ENCODE data around the gene GRIK5.

The GRIK5 gene

DNA sequence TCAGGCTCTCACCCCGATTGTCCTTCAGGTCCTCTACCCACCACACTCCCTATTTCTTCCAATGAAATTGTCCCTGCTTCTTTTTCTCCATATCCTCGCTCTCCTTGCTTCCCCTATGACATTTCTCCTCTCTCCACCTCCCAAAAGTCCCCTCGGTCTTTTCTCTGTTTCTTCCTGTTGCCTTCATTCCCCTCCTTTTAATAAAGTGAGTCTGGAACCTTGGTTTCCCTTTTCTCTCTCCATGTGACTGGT lies 5.3 kb upstream of the GRIK5 start:
- no peak for DNase-seq

DNA sequence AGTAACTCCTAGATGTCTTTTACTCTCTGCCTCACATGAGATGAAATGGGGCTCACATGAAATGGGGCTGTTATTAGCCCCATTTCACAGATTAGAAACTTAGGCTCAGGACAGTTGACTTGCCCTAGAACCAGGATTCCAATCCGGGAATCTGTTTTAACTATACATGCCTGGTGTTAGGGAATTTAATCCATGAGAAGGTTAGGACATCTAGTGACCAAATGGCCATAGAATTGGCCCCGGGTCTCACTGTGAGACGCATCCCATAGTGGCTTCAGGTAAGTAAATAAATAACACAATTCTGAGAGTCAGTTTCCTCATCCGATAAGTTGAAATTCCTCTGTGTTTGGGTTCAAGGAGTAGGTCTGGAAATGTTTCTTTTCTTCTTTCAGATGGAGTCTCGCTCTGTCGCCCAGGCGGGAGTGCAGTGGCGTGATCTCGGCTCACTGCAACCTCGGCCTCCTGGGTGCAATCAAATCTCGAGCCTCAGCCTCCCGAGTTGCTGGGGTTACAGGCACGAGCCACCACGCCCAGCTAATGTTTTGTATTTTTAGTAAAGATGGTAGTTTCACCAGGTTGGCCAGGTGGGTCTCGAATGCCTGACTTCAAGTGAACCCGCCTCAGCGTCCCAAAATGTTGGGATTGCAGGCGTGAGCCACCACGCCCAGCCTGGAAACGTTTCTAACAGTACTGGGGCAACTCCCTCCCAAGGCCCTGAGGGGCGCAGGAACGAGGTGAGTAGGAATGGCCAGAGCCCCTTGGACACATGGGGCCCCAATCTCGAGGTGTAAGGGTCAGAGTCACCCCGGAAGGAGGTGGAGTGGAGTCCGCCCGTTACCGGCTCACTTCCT lies 4.7 kb upstream of the GRIK5 start:
- no peak for DNase-seq

DNA sequence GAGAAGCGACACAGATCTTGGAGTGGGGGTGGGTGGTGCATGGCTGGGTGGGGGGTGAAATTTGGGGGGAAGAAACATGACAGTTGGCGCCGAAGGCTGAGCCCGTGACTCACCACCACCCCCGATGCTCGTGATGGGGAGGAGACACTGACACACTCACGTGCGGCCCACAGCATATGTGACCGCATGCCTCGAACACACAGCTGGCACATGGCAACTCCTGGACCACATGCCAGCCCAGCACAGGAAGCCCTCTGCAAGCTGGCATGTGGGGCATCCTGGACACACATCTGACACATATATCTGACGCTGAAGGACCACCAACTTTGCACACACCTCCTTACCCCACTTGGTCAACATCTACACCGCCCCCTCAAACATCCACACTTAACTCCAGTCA lies 1.2 kb upstream of the GRIK5 start:
- DNase-seq = no peak

DNA sequence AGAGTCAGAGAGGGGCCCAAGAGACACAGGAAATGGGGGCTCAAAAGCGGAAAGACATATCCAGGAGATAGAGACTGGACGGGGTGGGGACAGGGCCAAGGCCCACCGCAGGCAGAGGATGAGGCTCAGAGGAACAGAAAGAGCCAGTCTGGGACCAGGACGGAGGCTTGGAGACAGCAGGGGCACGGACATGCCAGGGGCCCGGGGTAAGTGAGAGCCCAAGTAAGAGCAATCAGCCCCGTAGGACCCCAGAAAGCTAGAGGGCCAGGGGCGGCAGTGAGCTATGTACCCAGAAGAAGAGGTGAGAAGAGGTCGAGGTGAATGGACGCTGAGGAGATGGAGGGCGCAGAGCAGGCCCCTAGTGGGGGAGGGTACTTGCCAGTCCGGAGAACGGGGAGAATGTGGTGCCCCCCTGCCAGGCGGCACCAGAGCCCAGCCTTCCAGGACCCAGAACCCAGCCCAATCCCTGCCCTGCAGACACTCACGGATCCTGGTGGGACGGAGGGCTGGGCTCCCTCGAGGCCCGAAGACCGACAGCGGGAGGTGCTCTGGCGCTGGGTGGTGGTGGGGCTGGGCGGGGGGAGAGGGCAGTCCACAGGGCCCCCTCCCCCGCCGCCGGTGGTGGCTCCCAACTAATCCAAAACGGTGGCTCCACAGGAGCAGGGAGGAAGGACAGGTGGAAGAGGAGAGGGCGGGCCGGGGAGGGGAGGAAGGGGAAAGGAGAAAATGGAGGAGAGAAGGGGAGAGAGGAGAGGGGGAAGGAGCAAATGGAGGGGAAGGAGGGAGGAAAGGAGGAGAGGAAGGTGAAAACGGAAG lies 1.0 kb downstream of the GRIK5 start:
- no peak for DNase-seq

DNA sequence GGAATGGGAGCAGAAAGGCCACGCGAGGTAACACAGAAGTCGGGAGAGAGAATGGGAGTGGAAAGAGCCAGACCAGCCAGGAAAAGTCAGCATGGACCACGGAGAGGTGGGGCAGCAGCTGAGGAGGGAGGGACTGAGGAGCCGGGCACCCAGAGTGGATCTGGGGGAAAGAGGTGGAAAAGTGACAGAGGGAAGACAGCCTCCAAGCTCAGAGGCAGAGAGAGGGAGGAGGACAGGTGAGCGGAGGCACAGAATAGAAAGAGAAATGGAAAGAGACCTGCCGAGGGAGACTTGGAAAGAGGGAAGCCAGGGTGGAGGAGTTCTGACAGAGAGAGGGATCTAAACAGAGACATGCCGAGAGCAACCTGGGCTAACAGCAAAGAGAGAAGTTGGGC lies 1.6 kb downstream of the GRIK5 start:
- no peak for DNase-seq

DNA sequence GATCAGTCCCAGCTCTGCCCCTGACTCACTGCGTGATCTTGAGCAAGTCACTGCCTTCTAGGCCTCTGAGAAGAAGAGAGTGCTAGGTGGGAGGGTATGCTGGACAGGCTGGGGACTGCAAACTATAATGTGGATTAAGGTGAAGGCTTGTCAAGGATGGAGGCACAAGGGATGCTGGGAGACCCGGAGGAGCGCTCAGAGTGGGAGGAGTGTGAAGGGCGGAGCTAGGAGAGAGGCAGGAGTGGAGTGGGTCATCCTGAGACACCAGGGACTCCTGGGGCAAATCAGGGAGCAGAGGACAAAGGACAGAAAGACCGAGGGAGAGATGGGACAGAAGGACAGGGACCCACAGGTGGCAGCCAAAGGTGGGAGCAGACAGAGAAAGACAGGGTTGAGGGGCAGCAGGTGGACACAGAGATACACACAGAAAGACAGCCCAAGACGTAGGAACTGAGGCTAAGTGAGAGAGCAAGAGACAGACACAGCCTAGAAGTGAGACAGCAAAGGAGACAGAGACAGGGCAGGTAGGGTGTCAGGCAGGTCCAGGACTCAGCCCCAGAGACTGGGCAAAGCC lies 2.6 kb downstream of the GRIK5 start:
- no peak for DNase-seq

DNA sequence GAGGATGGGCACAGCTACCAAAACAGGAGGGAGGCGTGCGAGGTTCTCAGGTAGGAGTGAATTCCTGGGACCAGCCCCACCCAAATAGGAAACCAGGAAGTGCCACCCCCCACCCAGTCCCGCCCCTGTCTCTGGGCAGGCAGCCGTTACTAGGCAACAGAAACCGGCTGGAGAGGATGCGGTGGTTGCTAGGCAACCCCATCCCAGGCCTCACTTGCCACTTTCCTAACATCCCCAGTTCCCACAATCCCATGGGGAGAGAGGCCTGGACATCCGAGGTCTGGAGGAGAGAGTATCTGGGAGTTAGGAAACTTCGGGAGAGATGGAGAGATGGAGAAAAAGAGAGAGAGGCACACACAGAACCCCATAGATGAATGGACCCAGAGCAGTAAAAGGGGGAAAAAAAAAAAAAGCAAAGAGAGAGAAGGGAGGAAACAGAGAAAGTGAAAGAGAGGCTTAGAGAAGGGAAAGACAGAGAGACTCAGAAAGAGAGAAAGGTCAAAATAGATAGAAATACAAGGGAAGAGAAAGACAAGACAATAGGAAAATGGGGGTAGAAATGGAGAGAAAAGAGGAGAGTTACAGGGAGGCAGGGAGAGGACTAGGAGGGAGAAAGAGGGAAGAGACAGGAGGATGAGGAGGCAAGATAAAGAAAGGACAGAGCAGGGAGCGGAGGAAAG lies 3.8 kb downstream of the GRIK5 start:
- DNase-seq = no peak

DNA sequence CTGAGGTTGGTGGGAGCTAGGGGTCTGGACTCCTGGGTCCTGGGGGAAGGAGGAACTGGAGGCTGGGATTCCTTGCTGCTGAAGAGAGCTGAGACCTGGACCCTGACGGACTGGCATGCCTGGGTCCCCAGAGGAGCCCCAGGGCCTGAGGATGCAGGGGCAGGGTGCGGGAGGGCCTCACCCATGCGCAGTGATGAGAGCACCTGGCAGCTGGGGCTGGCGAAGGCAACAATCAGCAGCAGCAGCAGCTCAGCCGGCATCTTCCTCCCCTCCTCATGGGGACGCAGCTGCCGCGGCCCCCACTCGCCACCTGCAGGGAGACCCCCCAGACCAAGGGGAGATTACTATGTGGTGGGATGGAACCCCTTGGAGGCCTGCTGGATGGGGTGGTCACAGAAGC lies 4.5 kb downstream of the GRIK5 start:
- DNase-seq = no peak

DNA sequence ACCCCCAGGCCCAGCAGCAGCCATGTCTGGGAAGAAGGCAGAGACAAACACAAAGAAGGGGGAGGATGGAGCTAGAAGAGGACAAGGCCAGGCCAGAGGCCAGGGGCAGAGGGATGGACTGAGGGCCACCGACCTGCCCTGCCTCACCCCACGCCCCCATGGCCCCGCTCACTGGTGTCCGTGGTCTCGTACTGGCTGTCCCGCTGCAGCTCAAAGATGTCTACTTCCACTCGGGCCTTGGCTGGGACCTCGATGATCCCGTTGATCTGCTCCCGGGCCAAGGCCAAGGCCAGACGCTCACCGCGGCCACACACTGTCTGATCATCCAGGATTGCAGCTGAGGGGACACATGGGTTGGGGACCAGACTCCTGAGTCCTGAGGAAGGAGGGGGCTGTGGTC lies 5.0 kb downstream of the GRIK5 start:
- DNase-seq = no peak

DNA sequence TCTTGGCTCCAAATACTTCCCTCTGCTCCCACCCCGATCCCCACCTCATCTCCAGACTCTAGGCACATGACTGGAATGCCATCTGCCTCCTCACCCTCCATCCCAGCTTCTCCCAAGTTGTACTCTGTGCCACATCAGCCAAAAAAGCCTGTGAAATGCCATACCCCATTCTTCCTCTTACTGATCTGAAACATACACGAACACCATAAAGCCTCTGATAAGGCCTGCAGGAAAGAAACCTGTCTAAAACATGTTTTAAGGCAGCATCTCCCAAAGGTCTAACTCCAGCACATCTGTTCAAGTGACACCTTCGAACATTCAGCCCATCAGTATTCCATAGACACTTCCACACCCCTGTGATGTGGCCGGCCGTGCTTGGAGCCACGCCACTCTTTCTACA lies 5.6 kb downstream of the GRIK5 start:
- no peak for DNase-seq

DNA sequence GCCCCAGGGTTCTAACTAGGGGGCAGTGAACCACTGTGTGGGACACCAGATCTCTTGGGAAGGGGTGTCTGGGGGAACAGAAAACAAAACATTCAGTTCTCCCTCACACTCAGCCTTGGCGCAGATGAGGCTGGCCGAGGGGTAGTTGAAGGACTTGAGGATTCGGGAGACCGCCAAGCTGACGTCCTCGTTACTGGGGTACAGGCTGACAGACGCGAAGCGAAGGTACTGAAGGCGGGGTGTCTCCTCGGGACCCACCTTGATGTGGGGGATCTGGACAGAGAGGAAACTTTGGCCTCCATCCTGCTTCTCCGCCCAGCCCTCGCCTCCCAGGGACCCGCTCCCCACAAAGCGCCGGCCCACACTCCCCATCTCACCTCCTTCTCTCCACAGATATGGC lies 7.6 kb downstream of the GRIK5 start:
- DNase-seq = no peak

DNA sequence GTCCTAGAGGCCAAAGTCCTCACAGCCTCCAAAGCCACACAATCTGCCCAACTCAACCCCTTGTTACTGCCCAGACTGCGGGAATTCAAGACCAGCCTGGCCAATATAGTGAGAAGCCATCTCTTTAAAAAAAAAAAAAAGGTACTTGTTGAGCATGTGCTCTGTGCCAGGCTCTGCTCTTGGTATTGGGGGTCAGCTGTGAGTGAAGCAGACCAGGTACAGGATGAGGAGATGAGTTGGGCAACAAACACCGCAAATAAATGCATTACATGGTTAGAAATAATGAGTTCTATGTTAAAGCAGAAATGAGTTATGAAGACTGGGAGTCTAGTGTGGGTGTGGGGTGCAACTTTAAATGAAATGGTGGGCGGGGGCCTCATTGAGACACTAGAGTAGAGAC lies 9.9 kb downstream of the GRIK5 start:
- DNase-seq = no peak

DNA sequence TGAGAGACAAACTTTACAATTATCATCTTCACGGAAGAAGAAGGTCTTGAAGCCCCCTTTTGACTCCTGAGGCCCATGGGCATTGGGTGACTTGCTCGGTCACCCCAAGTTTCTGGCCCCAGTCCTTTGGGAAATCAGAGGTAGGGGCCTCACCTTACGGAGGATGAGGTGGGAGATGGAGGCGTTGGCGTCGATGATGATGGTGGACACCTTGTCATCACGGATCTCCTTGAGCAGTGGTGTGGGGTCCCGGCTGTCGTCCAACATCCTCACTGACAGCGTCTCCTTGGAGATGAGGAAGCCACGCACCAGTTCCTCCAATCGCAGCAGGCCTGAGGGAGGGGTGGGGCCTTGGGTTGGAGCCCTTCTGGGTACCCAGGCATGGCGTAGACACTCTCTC lies 10.8 kb downstream of the GRIK5 start:
- DNase-seq = no peak

DNA sequence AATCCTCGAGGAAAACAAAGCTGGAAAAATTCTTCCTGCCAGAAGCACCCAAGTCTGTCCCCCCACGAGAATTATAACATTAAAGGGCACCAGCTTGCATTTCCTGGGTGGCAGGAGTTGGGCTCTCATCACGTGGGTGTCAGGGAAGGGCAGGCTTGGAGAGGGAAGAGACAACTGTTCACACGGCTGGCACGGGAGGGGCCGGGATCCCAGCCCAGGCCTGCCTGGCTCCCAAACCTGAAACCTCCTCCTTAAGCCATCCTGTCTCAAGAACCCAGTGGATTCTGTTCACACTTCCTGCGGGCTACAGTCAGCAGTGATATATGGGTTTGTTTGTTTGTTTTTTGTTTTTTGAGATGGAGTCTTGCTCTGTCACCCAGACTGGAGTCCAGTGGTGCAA lies 12.2 kb downstream of the GRIK5 start:
- no peak for DNase-seq

DNA sequence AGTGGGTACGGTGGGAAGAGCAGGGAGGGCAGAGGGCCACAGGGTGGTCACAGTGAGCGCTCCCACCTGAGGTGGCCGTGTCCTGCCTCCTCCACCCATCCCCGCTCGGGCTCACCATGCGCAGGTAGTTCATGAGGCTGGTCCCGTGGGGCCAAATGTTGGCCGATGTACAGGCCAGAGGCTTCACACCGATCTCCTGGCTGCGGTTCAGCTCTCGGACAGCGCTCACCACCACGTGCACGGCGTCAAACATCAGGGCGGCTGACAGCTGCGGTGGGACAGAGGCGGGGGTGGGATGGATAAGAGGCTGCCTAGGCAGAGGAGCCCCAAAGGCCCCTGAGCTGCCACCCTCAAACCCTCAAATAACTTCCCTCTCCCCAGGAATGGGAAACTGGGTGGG lies 15.8 kb downstream of the GRIK5 start:
- no peak for DNase-seq

DNA sequence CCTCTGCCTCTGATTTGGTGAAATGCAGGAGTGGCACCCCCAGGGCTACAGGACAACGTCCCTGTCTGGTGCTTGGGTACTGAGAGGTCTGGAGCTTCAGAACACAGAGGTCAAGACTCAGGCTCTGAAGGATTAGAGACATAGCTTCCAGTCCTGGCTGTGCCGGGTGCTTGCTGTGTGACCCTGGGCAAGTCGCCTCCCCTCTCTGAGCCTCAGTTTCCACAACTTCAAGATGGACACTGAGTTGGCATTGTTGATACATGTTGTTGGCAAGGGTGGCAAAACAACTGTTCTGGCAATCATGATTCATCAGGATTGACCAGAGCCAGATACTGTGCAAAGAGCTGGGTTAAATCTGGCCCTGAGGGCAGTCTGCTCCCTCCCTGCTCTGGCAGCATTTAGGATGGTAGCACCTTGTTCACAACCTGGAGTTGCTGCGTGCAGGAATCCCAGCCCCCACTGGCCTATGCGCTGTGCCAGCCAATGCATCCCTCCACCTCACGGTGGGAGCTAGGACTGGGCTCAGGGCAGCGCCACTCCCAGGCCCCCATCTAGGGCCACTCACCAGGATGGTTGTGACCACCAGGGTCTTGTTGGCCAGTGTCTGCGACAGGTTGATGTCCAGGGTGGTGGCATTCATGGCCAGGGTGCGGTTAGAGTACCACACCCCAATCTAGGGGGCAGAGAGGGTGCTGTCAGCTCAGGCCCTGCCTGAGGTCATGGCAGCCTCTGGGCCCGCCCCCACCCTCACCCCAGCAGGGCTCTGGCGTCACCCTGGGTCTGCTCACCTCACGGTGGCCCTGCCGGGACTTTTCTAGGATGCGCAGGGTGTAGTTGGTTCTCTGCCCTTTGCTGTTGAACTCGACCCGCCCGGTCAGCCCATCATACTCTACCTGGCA lies 16.7 kb downstream of the GRIK5 start:
- no peak for DNase-seq

DNA sequence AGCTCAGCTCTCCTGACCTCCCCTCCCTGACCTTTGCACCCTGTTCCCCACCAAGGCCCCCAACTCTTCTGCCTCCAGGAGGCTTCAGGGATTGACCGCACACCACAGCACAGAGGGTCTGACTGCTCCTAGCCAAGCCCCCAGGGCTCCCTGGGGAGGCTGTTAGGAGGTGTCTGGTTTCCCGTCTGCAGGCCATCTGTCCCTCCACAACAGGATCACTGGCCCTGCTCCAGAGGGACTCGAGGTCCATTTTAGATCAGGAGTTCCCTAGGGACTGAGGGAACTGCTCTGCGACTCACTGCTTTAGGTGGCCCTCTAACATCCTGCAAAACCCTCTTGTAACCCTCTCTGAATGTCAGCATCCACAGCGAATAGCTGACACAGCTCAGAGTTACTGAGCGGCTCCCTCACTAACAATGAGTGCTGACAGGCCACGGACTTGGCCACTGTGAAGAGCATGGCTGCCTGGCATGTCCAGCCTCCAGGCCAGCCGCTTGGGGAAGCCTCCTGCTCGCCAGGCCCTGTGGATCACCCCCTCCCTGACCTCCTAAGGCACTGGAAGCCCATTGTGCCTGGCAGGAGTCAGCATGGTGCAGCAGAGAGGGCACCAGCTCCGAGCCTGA lies 17.7 kb downstream of the GRIK5 start:
- DNase-seq = no peak

DNA sequence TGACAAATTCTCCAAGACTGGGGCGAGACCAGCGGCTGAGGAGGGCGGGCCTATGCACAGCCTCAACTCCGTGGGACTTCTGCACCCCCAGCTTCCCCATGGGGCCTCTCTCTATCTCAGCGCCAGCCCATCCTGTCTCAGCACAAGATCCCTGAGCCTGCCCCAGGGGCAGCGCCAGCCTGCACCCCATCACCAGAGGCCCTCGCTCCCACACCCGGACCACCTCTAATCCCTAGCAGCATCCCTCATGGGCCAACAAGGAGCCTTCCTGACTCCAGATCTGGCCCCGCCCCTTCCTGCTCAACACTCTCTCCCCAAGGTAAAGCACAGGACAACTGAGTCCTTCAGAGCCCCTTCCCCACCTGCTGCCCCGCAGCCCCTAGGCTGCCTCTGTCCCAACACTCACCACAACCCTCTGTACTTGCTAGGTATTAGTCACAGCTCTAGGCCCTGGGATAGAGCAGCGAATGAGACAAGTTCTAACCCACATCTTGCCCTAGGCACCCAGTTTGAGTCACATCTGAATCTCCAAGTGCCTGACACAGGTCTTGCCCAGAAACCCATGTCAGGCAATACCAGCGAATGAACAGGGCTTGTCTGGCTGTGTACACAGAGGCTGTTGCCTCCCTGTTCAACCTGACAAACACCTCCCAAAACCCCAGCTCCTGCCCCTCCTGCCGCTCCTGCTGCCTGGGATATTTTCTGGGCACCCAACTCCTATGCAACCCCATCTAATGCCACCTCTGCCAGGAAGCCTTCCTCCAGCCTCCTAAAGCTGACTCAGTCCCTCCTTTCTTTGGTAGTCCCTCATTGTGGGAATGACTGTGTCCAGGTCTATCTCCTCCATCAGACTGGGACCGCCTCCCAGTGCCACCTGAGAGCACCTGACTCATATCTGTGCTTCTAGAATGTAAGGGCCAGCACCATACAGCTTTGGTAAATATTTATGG lies 18.6 kb downstream of the GRIK5 start:
- no peak for DNase-seq

DNA sequence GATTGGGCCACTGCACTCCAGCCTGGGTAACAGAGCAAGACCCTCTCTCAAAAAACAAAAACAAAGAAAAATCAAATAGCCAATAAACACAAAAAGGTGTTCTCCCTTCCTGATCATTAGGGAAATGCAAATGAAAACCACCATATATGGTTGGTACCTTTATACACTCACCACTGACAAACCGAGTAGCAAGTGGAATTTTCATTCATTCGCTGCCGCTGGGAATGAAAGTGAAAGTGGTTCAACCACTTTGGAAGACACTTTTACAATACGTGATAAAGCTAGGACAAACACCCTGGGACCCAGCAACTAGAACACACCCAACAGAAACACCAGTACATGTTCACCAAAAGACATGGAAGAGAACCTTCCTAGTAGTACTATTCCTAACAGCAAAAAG lies 21.0 kb downstream of the GRIK5 start:
- no peak for DNase-seq

DNA sequence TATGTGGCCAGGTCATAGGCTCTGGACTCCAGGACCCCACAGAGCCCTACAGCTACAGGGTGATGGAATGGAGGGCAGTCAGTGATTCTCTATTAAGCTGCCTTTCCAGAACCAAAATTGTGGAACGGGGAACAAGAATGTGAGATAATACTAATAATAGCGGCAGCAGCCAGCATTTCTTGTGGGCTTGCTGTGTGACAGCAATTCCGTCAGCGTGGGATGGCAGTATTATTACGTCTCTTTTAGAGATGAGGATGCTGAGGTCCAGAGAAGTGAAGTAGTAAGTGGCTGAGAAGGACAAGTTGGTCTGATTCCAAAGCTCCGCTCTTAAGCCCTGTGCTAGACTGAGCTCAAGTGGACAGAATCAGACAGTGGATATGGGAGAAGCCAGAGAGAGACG lies 24.4 kb downstream of the GRIK5 start:
- DNase-seq = no peak
